RWPE1 (cell line): ENCODE results near the gene IP6K3.
A peak's percentile ranks its signal among the peaks of the same experiment; 100 is the strongest.

Source experiments
- CTCF ChIA-PET: fragments of 350-600 bp; sonication (Branson Sonifier 250); formaldehyde crosslinking; extraction: SDS; loops from one replicate; lab custom pipeline; 2021; lab: Yijun Ruan, JAX
- POLR2A ChIA-PET: fragments of 400-600 bp; formaldehyde crosslinking; extraction: SDS; loops from one replicate; lab custom pipeline; 2020; ENCODE audit warnings: antibody characterized with exemption; ENCODE audit not compliant: low non-redundant PET; lab: Yijun Ruan, JAX
- DNase-seq: peaks from one replicate; pipeline ENCODE4 v3.0.0; 2012; ENCODE audit warnings: low spot score
- H3K27ac ChIP-seq: fragments of 450-650 bp; 2 replicates; pipeline ENCODE4 v1.5.1; 2017
- TF ChIP-seq, protein P1 (sequence below): fragments of 450-650 bp; conservative IDR thresholded peaks from 2 replicates; pipeline ENCODE4 v1.5.1; 2017; ENCODE audit warnings: low read depth, mild to moderate bottlenecking

The IP6K3 gene

DNA sequence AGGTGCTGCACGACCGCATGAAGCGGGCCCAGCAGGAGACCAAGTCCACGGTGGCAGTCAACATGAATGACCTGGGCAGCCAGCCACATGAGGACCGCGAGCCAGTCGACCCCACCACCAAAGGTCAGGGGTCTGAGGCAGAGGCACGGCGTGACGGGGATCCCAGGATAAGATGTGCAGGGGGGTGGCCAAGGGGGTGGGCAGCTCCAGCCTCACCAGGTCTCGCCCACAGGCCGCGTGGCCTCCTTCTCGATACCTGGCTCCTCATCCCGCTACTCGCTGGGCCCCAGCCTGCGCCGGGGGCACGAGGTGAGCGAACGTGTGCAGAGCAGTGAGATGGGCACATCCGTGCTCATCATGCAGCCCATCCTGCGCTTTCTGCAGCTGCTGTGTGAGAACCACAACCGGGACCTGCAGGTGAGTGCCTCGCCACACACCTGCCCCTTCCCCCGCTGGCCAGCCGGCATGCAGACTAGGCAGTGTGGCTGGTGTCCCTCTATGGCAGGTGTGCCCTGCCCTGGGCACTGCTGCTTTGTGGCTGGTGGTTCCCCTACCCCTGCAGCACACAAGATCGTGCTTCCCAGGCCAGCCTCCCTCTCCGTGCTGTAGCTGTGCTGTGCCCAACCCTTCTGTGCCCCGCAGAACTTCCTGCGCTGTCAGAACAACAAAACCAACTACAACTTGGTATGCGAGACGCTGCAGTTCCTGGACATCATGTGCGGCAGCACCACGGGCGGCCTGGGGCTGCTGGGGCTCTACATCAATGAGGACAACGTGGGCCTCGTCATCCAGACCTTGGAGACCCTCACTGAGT, 61.1 kb downstream of the IP6K3 start:
- POLR2A ChIA-PET = no interaction called here

DNA sequence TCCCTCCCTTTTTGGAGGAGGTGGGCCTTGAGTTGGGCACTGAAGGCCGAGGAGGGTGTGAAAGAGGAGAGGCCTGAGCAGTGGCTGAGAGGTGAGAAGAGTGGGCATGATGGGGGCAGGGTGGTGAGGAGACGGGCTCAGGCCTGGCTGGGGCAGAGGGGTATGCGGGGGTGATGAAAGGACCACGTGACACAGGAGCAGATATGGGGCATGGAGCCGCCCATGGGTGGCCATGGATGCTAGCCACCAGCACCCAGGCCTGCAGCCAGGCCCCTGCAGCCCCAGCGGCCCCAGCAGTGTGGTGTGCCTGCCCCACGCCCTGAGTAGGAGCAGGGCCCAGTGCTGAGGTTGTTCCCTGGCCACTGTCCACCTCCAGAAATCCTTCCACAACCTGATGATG, 61.7 kb downstream of the IP6K3 start:
- no peak for DNase-seq
- ChIA-PET POLR2A (no interaction called here), CTCF (no interaction called here)
- peak overlapping the region; percentile 96 for H3K27ac ChIP-seq
- TF ChIP-seq, protein P1, sequence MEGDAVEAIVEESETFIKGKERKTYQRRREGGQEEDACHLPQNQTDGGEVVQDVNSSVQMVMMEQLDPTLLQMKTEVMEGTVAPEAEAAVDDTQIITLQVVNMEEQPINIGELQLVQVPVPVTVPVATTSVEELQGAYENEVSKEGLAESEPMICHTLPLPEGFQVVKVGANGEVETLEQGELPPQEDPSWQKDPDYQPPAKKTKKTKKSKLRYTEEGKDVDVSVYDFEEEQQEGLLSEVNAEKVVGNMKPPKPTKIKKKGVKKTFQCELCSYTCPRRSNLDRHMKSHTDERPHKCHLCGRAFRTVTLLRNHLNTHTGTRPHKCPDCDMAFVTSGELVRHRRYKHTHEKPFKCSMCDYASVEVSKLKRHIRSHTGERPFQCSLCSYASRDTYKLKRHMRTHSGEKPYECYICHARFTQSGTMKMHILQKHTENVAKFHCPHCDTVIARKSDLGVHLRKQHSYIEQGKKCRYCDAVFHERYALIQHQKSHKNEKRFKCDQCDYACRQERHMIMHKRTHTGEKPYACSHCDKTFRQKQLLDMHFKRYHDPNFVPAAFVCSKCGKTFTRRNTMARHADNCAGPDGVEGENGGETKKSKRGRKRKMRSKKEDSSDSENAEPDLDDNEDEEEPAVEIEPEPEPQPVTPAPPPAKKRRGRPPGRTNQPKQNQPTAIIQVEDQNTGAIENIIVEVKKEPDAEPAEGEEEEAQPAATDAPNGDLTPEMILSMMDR = no peak

More for the DNA sequence above, 61.1 kb downstream of the IP6K3 start:
- no peak for DNase-seq
- CTCF ChIA-PET = interaction anchor here (0.7 kb wide), 1 partner anchor 96 kb away, joined by 3 read pairs; no protein-coding TSS in a partner anchor
- TF ChIP-seq, protein P1 = no peak
- H3K27ac ChIP-seq = peak overlapping the region; percentile 96

DNA sequence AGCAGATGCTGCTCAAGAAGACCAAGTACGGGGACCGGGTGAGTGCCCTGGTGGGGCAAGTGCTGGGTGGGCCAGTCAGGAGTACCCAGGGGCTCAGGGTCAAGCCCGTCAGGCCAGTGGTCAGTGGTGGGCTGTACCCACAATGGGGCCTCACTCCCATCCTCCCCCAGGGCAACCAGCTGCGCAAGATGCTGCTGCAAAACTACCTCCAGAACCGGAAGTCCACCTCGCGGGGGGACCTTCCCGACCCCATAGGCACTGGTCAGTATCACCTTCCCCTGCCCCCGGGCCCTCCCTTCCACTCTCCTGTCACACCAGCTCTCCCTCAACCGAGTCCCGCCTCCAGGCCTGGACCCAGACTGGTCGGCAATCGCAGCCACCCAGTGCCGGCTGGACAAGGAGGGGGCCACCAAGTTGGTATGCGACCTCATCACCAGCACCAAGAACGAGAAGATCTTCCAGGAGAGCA, 62.2 kb downstream of the IP6K3 start:
- CTCF ChIA-PET = interaction anchor here (0.6 to 0.7 kb wide), 2 partner anchors 11 to 245 kb away, joined by 3 to 4 read pairs; no protein-coding TSS in a partner anchor
- peak overlapping the region; percentile 96 for H3K27ac ChIP-seq
- TF ChIP-seq, protein P1 = no peak
- DNase-seq = no peak
- POLR2A ChIA-PET = no interaction called here

DNA sequence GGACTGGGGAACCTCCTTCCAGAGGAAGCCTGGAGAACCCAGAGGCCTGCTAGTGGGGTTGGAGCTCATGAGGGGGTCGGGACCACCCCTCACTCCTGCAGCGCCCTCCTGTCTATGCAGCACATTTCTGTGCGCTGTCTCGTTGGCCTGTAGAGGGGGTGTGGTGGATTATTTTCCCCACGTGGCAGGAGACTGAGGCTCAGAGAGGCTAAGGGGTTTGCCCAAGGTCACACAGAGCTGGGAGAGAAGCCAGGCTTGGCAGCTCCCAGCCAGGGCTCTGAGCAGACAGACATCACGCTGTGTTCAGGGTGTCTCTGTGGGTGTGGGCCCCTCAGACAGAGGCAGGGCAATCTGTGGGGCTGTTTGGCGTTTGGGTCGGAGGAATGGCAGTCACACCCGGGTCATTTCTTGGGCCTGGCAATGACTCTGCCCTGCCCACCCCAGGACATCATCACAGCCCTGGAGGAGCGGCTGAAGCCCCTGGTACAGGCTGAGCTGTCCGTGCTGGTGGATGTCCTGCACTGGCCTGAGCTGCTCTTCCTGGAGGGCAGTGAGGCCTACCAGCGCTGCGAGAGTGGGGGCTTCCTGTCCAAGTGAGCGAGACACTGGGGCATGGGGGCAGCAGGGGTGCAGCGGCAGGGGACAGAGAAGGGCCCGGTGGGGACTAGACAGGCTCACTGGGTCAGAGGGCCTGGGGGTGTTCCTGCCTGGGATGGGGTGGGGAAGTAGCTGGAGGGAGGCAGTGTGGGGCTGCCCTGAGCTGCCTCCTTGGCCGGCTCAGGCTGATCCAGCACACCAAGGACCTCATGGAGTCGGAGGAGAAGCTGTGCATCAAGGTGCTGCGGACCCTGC, 62.9 kb downstream of the IP6K3 start:
- DNase-seq = no peak
- H3K27ac ChIP-seq = peak overlapping the region; percentile 46
- TF ChIP-seq, protein P1 = no peak
- ChIA-PET POLR2A (no interaction called here), CTCF (interaction anchor here (0.6 to 1.6 kb wide), 4 partner anchors 11 to 339 kb away, joined by 3 to 5 read pairs (median 4); no protein-coding TSS in a partner anchor)

DNA sequence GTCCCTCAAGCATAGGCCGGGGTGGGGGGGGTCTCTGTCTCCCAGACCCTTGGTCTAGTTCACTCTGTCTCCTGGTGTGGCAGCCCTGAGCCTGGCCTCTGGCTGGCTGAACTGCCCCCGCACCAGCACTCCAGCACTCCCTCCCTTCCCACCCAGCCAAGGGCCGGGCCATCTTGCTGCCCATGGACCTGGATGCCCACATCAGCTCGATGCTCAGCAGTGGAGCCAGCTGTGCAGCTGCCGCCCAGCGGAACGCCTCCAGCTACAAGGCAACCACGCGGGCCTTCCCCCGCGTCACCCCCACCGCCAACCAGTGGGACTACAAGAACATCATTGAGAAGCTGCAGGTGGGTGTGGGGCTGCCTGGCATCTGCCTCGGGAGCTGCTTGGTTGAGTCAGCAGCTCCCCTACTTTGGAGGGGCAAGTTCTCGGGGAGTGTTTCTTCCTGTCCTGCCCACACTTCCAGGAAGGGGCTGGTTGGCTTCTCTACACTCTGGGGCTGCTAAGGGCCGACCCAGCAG, 63.6 kb downstream of the IP6K3 start:
- CTCF ChIA-PET = interaction anchor here (0.6 to 1.6 kb wide), 2 partner anchors 11 to 338 kb away, joined by 4 to 5 read pairs; no protein-coding TSS in a partner anchor
- DNase-seq = no peak
- TF ChIP-seq, protein P1 = no peak
- H3K27ac ChIP-seq = peak overlapping the region; percentile 46
- POLR2A ChIA-PET = no interaction called here

DNA sequence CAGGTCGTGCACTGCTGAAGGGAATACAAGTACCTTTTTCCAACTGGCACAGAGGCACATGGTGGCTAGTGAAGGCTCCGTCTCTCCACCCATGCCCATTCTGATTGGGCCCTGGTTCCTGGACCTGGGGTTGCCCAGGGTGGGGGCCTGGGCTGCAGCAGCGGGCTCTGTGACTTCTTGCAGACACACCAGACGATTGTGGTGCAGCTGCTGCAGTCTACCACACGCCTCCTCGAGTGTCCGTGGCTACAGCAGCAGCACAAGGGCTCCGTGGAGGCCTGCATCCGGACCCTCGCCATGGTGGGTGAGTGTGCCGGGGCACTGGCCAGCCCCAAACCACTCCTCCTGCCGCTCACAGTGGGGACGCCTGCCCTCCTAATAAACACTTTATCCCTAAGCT, 64.4 kb downstream of the IP6K3 start:
- CTCF ChIA-PET = interaction anchor here (1.6 kb wide), 1 partner anchor 10 kb away, joined by 5 read pairs; no protein-coding TSS in a partner anchor
- TF ChIP-seq, protein P1 = no peak
- POLR2A ChIA-PET = no interaction called here
- no peak for DNase-seq
- peak overlapping the region; percentile 46 for H3K27ac ChIP-seq
